Lower lobe of right lung (tissue), 2 donors: Measurements from ENCODE around the gene A3GALT2. TPM values are rescaled to one million over a fixed set of nuclear protein-coding genes. Genes with fewer than 3 reads are reported as not detected.
A peak's percentile ranks its signal among the peaks of the same experiment; 100 is the strongest.
"Not testable (repeated sequence)": the region's sequence is repeated elsewhere in the genome, so short reads cannot be mapped to it uniquely, and the experiment has no call there.

Experiments used
- ATAC-seq, 2 donors: fragments of 200-7000 bp; cut with Tn5 transposase; one replicate each; pipeline ENCODE4 v1.9.1; 2020 to 2022; ENCODE audit warnings: mild to moderate bottlenecking in 2 of 2, moderate library complexity in 2 of 2
- DNase-seq: peaks from one replicate; pipeline ENCODE4 v3.0.0-alpha.2; 2020
- H3K27ac ChIP-seq: fragments of 200-600 bp; one replicate; pipeline ENCODE4 v1.8.0; 2022
- H3K27me3 ChIP-seq: fragments of 200-600 bp; one replicate; pipeline ENCODE4 v1.8.0; 2022; ENCODE audit warnings: low read depth
- H3K36me3 ChIP-seq: fragments of 200-600 bp; one replicate; pipeline ENCODE4 v1.8.0; 2022; ENCODE audit warnings: mild to moderate bottlenecking
- H3K4me1 ChIP-seq: fragments of 200-600 bp; one replicate; pipeline ENCODE4 v1.8.0; 2022
- H3K4me3 ChIP-seq: fragments of 200-600 bp; one replicate; pipeline ENCODE4 v1.8.0; 2022; ENCODE audit warnings: mild to moderate bottlenecking
- H3K9me3 ChIP-seq: fragments of 200-600 bp; one replicate; pipeline ENCODE4 v1.8.0; 2022
- intact Hi-C: fragments of 100-400 bp; cut with DNase I; formaldehyde crosslinking; loops from one replicate; pipeline ENCODE4 v1.11.0; 2022
- total RNA-seq: library from RNA; stranded (reverse); fragmentation: NEBNext Ultra II Directional; extraction: Animal tissue kit (Norgen Biotek cat#: 25700); gene quantifications from one replicate; pipeline ENCODE4 v1.2.1, GENCODE V29; 2021
- TF ChIP-seq, protein P1 (sequence below): fragments of 200-600 bp; IDR thresholded peaks from one replicate; pipeline ENCODE4 v1.8.0; 2022; ENCODE audit warnings: antibody characterized with exemption, mild to moderate bottlenecking
- donor health status: DM: no; HTN: yes; CAD: no; lungs with severe emphysema.

The A3GALT2 gene
- total RNA-seq, 1 donor from 2014 or later, result not detected

DNA sequence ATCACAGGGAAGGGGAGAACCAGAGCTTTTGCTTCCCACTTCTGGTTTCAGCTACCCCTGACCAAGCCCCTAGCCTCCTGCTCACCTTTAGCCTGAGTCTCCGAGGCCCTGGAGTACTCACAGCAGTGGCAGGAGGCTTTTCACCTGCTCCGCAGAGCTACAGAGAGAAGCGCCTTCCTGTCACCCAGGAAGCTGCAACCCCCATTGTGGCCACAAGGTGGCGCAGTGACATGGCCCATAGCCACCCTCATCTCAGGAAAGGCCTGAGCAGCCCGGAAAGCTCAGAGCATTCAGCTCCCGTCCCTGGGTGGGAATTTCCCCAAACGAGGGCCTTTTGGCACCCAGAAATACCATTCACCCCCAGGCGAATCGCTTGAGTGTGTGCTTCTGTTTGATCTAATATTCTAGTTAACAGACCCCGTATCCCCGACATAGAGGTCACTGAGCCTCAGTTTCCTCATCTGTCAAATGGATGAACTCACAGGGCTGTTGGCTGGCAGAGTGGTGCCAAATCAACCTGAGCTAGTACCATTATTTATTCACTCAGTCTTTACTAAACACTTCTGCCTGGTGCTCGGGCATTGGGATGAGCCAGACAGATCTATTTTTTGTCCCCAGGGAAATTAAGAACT is 25.3 kb downstream of the A3GALT2 start:
- peak; percentile 89 for DNase-seq
- Histone ChIP-seq H3K36me3 (peaks cover 47% of the 10 kb centered on the region), H3K27ac (peak overlapping the region; percentile 39), H3K4me1 (peaks cover 21% of the 10 kb centered on the region), H3K27me3 (no peaks in the 10 kb centered on the region), H3K9me3 (no peaks in the 10 kb centered on the region), H3K4me3 (no peak overlapping the region)
- intact Hi-C loops, result loop anchor here (10.0 kb wide), 1 partner anchor 69 kb away; no protein-coding TSS in a partner anchor
- ATAC-seq, result peak; percentile 89 to 94
- TF ChIP-seq, protein P1, sequence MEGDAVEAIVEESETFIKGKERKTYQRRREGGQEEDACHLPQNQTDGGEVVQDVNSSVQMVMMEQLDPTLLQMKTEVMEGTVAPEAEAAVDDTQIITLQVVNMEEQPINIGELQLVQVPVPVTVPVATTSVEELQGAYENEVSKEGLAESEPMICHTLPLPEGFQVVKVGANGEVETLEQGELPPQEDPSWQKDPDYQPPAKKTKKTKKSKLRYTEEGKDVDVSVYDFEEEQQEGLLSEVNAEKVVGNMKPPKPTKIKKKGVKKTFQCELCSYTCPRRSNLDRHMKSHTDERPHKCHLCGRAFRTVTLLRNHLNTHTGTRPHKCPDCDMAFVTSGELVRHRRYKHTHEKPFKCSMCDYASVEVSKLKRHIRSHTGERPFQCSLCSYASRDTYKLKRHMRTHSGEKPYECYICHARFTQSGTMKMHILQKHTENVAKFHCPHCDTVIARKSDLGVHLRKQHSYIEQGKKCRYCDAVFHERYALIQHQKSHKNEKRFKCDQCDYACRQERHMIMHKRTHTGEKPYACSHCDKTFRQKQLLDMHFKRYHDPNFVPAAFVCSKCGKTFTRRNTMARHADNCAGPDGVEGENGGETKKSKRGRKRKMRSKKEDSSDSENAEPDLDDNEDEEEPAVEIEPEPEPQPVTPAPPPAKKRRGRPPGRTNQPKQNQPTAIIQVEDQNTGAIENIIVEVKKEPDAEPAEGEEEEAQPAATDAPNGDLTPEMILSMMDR, result peak; percentile 100

DNA sequence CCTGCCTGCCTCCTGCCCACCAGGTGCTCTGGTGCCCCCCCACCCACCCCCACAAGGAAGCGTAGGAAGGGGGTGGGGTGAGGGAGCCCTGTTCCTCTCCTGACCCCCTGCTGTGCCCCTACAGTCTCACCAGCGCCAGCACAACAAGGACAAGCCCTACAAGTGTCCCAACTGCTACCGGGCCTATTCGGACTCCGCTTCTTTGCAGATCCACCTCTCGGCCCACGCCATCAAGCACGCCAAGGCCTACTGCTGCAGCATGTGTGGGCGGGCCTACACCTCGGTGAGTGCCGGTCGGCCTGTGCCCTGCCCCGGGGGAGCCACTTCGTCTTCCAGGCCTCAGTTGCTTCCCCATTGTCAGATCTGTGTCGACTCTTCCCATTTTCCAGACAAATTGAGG is 25.9 kb downstream of the A3GALT2 start:
- peak in 1 of 2 donors; percentile 2 for ATAC-seq
- no peak for DNase-seq
- Histone ChIP-seq H3K9me3 (no peaks in the 10 kb centered on the region), H3K27me3 (no peaks in the 10 kb centered on the region), H3K27ac (peak overlapping the region; percentile 39), H3K4me1 (peaks cover 21% of the 10 kb centered on the region), H3K4me3 (no peak overlapping the region), H3K36me3 (peaks cover 47% of the 10 kb centered on the region)
- intact Hi-C loops, result loop anchor here (10.0 kb wide), 1 partner anchor 70 kb away; no protein-coding TSS in a partner anchor
- TF ChIP-seq, protein P1, result no peak

DNA sequence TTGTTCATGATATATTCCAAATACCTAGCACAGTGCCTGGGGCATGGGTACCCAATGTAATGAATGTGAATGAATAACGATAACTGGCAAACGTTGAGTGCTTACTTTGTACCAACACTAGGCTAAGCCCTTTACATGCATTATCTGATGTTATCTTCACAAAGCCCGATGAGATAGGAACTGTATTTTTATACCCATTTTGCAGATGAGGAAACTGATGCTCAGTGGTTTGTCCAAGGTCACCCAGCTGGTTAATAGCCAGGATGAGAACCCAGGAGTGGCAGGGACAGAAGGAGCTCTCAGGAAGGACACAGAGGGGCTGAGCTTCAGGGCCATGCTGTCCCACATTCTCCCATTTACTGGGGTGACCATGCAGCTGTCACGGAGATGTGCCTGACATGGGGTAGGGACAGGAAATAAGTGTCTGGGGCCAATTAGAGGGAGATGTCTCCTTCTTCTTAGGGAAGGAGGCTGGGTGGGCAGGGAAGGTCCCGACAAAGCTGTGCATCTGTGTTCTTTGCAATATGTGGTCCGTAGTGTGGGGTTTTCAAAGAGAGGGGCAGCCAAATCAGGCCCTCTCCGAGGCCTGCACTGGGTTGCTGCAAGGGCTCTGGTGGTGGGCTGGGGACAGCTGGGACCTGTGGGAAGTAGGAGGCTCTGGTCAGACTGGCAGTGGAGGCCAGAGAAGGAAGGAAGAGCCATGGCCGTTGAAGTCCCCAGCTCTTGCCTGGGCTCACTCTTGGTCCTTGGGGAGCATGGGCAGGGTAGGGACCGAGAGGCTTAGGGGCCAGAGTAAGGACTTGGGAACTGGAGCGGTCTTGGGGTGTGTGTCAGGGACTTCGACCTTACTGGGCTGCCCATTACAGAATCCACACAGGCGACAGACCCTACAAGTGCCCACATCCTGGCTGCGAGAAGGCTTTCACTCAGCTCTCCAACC is 26.6 kb downstream of the A3GALT2 start:
- Histone ChIP-seq H3K36me3 (peaks cover 45% of the 10 kb centered on the region), H3K9me3 (no peaks in the 10 kb centered on the region), H3K27me3 (no peaks in the 10 kb centered on the region), H3K4me3 (no peak overlapping the region), H3K27ac (no peak overlapping the region), H3K4me1 (peaks cover 21% of the 10 kb centered on the region)
- ATAC-seq (peak in 1 of 2 donors; percentile 17), DNase-seq (no peak)
- intact Hi-C loops, result loop anchor here (10.0 kb wide), 1 partner anchor 70 kb away; no protein-coding TSS in a partner anchor
- TF ChIP-seq, protein P1, result no peak

DNA sequence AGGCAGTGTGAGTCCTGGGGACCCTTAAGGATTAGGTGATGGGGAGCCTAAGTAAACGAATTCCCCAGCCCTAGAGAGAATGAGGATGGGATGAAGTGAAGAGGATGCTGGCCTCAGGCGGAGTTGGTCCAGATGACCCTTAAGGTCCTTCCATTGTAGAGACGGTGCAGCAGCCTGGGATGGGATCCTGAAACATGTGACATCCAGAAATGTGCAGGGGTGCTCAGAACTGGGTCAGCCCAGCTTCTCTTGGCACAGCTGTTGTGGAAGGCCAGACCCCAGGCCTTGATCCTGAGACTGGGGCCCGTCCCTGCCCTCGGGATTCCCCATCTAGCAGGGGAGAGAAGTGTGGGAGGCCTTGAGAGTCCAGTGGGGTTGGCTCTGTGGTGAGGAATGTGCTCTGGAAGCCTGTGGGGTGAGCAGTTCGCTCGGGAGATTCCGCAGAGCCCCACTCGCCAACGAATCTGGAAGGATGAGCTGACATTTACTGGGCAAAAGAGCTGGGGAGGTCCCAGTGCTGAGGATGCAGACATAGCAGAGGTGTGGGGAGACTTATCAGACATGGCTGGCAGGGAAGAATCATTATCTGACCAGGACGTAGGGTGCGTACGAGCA is 28.1 kb downstream of the A3GALT2 start:
- Histone ChIP-seq H3K4me3 (no peak overlapping the region), H3K36me3 (peaks cover 39% of the 10 kb centered on the region), H3K27ac (no peak overlapping the region), H3K4me1 (peaks cover 12% of the 10 kb centered on the region), H3K27me3 (no peaks in the 10 kb centered on the region), H3K9me3 (no peaks in the 10 kb centered on the region)
- TF ChIP-seq, protein P1, result no peak
- ATAC-seq, result no peak
- intact Hi-C loops, result loop anchor here (10.0 kb wide), 1 partner anchor 72 kb away; no protein-coding TSS in a partner anchor
- DNase-seq, result no peak

DNA sequence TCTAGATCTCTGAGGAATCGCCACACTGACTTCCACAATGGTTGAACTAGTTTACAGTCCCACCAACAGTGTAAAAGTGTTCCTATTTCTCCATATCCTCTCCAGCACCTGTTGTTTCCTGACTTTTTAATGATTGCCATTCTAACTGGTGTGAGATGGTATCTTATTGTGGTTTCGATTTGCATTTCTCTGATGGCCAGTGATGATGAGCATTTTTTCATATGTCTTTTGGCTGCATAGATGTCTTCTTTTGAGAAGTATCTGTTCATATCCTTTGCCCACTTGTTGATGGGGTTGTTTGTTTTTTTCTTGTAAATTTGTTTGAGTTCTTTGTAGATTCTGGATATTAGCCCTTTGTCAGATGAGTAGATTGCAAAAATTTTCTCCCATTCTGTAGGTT is 30.3 kb downstream of the A3GALT2 start:
- not testable (repeated sequence) for H3K27me3 ChIP-seq, H3K9me3 ChIP-seq, H3K4me3 ChIP-seq, H3K4me1 ChIP-seq, ATAC-seq, DNase-seq, H3K27ac ChIP-seq
- H3K36me3 ChIP-seq, result peaks cover 37% of the 10 kb centered on the region
- intact Hi-C loops, result loop anchor here (10.0 kb wide), 1 partner anchor 74 kb away; no protein-coding TSS in a partner anchor
